GM23338 (cell line): Measurements from ENCODE around the gene CERS5. TPM values are rescaled to one million over a fixed set of nuclear protein-coding genes. Genes with fewer than 3 reads are reported as not detected.

Experiments used
- ATAC-seq: fragments of 200-7000 bp; cut with Tn5 transposase; 3 replicates; pipeline ENCODE4 v1.9.1; 2020
- DNase-seq: peaks from one replicate; pipeline ENCODE4 v3.0.0-alpha.2; 2015; ENCODE audit warnings: low spot score
- H2AFZ ChIP-seq: fragments of 200-600 bp; sonication (generic); 2 replicates; pipeline ENCODE4 v1.8.0; 2016; ENCODE audit warnings: antibody characterized with exemption, mild to moderate bottlenecking, moderate library complexity
- H3F3A ChIP-seq: fragments of 200-600 bp; sonication (generic); replicated peaks from 2 replicates; pipeline ENCODE4 v1.8.0; 2017; ENCODE audit warnings: antibody characterized with exemption, mixed run types, low read depth
- H3K27ac ChIP-seq: fragments of 200-600 bp; sonication (generic); 2 replicates; pipeline ENCODE4 v1.6.1; 2016; ENCODE audit warnings: low read depth
- H3K27me3 ChIP-seq: fragments of 200-600 bp; sonication (generic); 2 replicates; pipeline ENCODE4 v1.8.0; 2016; ENCODE audit warnings: mild to moderate bottlenecking, mixed run types, moderate library complexity; ENCODE audit not compliant: insufficient read depth
- H3K36me3 ChIP-seq: fragments of 200-600 bp; sonication (generic); 2 replicates; pipeline ENCODE4 v1.8.0; 2016; ENCODE audit warnings: mild to moderate bottlenecking; ENCODE audit not compliant: insufficient read depth
- H3K4me1 ChIP-seq: fragments of 200-600 bp; sonication (generic); 2 replicates; pipeline ENCODE4 v1.8.0; 2016; ENCODE audit warnings: mild to moderate bottlenecking, moderate library complexity; ENCODE audit not compliant: insufficient read depth
- H3K4me2 ChIP-seq: fragments of 200-600 bp; sonication (generic); 2 replicates; pipeline ENCODE4 v1.7.1; 2017; ENCODE audit warnings: mixed run types
- H3K4me3 ChIP-seq: fragments of 200-600 bp; sonication (generic); 2 replicates; pipeline ENCODE4 v1.6.1; 2016; ENCODE audit warnings: mixed run types
- H3K79me2 ChIP-seq: fragments of 200-600 bp; sonication (generic); replicated peaks from 2 replicates; pipeline ENCODE4 v1.8.0; 2017; ENCODE audit warnings: mild to moderate bottlenecking; ENCODE audit not compliant: insufficient read depth
- H3K9me2 ChIP-seq: fragments of 200-600 bp; sonication (generic); 2 replicates; pipeline ENCODE4 v1.8.0; 2017; ENCODE audit not compliant: insufficient read depth
- H4K20me1 ChIP-seq: fragments of 200-600 bp; sonication (generic); replicated peaks from 2 replicates; pipeline ENCODE4 v1.8.0; 2017; ENCODE audit warnings: mild to moderate bottlenecking; ENCODE audit not compliant: insufficient read depth
- H3K27ac Mint-ChIP-seq: 2 replicates; pipeline ENCODE4 v1.8.0; 2020; ENCODE audit warnings: inconsistent platforms, mild to moderate bottlenecking, moderate library complexity, mixed read lengths
- H3K27me3 Mint-ChIP-seq: 3 replicates; pipeline ENCODE4 v1.8.0; 2022; ENCODE audit warnings: low read depth, mild to moderate bottlenecking, moderate library complexity, mixed read lengths, inconsistent platforms; ENCODE audit not compliant: insufficient read depth, poor library complexity
- H3K36me3 Mint-ChIP-seq: 3 replicates; pipeline ENCODE4 v1.8.0; 2021; ENCODE audit warnings: low read depth, mild to moderate bottlenecking, inconsistent platforms, moderate library complexity, mixed read lengths
- H3K4me1 Mint-ChIP-seq: 3 replicates; pipeline ENCODE4 v1.8.0; 2020; ENCODE audit warnings: mild to moderate bottlenecking, inconsistent platforms, mixed read lengths
- H3K4me3 Mint-ChIP-seq: 3 replicates; pipeline ENCODE4 v1.8.0; 2021; ENCODE audit warnings: moderate library complexity, mild to moderate bottlenecking, inconsistent platforms, mixed read lengths
- H3K9me3 Mint-ChIP-seq: 3 replicates; pipeline ENCODE4 v1.8.0; 2020; ENCODE audit warnings: moderate library complexity, mild to moderate bottlenecking, inconsistent platforms, mixed read lengths
- CREB1 ChIP-seq: fragments of 250-450 bp; sonication (Bioruptor Pico); IDR thresholded peaks from 2 replicates; pipeline ENCODE4 v1.5.0; 2020; ENCODE audit warnings: low read depth, mild to moderate bottlenecking, moderate library complexity
- ETS1 ChIP-seq: IDR thresholded peaks from 2 replicates; pipeline ENCODE4 v1.6.1; 2016; ENCODE audit warnings: antibody characterized with exemption
- EZH2 ChIP-seq: fragments of 200-600 bp; sonication (generic); IDR thresholded peaks from one replicate; pipeline ENCODE4 v1.8.0; 2017; ENCODE audit warnings: antibody characterized with exemption, mild to moderate bottlenecking, low read depth; ENCODE audit not compliant: unreplicated experiment
- EZH2phosphoT487 ChIP-seq: fragments of 200-600 bp; sonication (generic); IDR thresholded peaks from one replicate; pipeline ENCODE4 v1.8.1; 2018; ENCODE audit warnings: antibody characterized with exemption; ENCODE audit not compliant: unreplicated experiment
- JUNB ChIP-seq: IDR thresholded peaks from one replicate; pipeline ENCODE4 v1.6.1; 2016; ENCODE audit warnings: antibody characterized with exemption; ENCODE audit not compliant: unreplicated experiment
- NANOG ChIP-seq: IDR thresholded peaks from 2 replicates; pipeline ENCODE4 v1.6.1; 2016; ENCODE audit warnings: antibody characterized with exemption, borderline replicate concordance
- POLR2AphosphoS5 ChIP-seq: IDR thresholded peaks from 2 replicates; pipeline ENCODE4 v1.6.1; 2016; ENCODE audit warnings: antibody characterized with exemption, low read depth
- REST ChIP-seq: IDR thresholded peaks from one replicate; pipeline ENCODE4 v1.6.1; 2018; ENCODE audit warnings: antibody characterized with exemption; ENCODE audit not compliant: unreplicated experiment
- STAT1 ChIP-seq: IDR thresholded peaks from one replicate; pipeline ENCODE4 v1.6.1; 2016; ENCODE audit warnings: antibody characterized with exemption; ENCODE audit not compliant: unreplicated experiment
- ZNF114 ChIP-seq: fragments of 250-450 bp; sonication (Bioruptor Pico); IDR thresholded peaks from 2 replicates; pipeline ENCODE4 v1.5.0; 2020; ENCODE audit warnings: mild to moderate bottlenecking, moderate library complexity
- ZNF331 ChIP-seq: fragments of 250-450 bp; sonication (Bioruptor Pico); IDR thresholded peaks from 2 replicates; pipeline ENCODE4 v1.5.0; 2020; ENCODE audit warnings: low read depth, mild to moderate bottlenecking, moderate library complexity
- ZNF462 ChIP-seq: fragments of 250-450 bp; sonication (Bioruptor Pico); IDR thresholded peaks from 2 replicates; pipeline ENCODE4 v1.5.0; 2020; ENCODE audit warnings: mild to moderate bottlenecking, moderate library complexity
- polyA plus RNA-seq: library from polyadenylated mRNA; unstranded; fragments of >200 nt; fragmentation: Nextera tagmentation; extraction: Ambion mirVana; gene quantifications from 2 replicates; pipeline ENCODE4 v1.2.1, GENCODE V29; 2016
- total RNA-seq: library from RNA; depleted of rRNA; stranded (reverse); fragments of >200 nt; shearing (Covaris generic); gene quantifications from 2 replicates; pipeline ENCODE4 v1.2.3, GENCODE V29; 2014
- TF ChIP-seq, protein P1 (sequence below), 2 experiments: fragments of 200-600 bp in 1 of 2; sonication (generic) in 1 of 2; conservative IDR thresholded peaks; 2 replicates each; pipeline versions ENCODE4 v1.5.1 to v1.6.1; 2016 to 2017; ENCODE audit warnings: antibody characterized with exemption in 2 of 2, low read depth in 2 of 2, mild to moderate bottlenecking in 2 of 2, moderate library complexity in 1 of 2

CERS5 gene
- total and polyA plus RNA-seq, 2 experiments from 2014 or later = 42.7 to 56.5 TPM

DNA sequence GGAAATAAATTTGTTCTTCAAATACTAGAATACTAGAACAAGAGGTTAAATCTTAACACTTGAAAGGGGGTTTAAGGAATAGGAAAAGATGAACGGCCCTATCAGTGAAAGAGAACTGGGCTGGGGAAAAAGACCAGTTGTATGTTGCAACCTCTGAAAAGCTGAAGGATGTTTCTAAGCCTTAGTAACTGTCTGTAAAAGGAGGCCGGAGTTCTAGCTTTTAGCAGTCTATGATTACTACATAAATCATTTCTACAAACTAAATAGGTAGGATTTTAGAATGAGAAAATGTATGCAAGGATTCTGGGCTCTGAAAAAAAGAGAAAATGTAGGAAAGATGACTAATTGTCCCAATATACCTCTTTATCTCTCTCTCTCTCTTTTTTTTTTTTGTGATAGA lies 4.9 kb downstream of the CERS5 start:
- Mint-ChIP-seq H3K27me3 (peaks cover 2% of the 10 kb centered on the region), H3K4me1 (peaks cover 15% of the 10 kb centered on the region)
- no peak overlapping the region for H3K27ac ChIP-seq

More for the DNA sequence above, 4.9 kb downstream of the CERS5 start:
- H3K9me3 Mint-ChIP-seq = no peaks in the 10 kb centered on the region
- Histone ChIP-seq H3K9me2 (no peaks in the 10 kb centered on the region), H3K4me3 (no peak overlapping the region), H3K27me3 (no peaks in the 10 kb centered on the region), H3K4me1 (peaks cover 18% of the 10 kb centered on the region; the same call in 1 of the 2 replicates), H3K79me2 (peaks cover 94% of the 10 kb centered on the region), H2AFZ (no peak overlapping the region), H3F3A (peaks cover 15% of the 10 kb centered on the region), H3K36me3 (no peaks in the 10 kb centered on the region), H3K4me2 (no peak overlapping the region), H4K20me1 (peaks cover 25% of the 10 kb centered on the region)
- TF ChIP-seq ETS1 (no peak), ZNF462 (CRISPR knock-in tag) (no peak), CREB1 (CRISPR knock-in tag) (no peak), JUNB (no peak), STAT1 (no peak), REST (no peak), ZNF114 (CRISPR knock-in tag) (no peak), POLR2AphosphoS5 (no peak), ZNF331 (CRISPR knock-in tag) (no peak), EZH2 (no peak), EZH2phosphoT487 (no peak), NANOG (no peak)
- TF ChIP-seq, protein P1, sequence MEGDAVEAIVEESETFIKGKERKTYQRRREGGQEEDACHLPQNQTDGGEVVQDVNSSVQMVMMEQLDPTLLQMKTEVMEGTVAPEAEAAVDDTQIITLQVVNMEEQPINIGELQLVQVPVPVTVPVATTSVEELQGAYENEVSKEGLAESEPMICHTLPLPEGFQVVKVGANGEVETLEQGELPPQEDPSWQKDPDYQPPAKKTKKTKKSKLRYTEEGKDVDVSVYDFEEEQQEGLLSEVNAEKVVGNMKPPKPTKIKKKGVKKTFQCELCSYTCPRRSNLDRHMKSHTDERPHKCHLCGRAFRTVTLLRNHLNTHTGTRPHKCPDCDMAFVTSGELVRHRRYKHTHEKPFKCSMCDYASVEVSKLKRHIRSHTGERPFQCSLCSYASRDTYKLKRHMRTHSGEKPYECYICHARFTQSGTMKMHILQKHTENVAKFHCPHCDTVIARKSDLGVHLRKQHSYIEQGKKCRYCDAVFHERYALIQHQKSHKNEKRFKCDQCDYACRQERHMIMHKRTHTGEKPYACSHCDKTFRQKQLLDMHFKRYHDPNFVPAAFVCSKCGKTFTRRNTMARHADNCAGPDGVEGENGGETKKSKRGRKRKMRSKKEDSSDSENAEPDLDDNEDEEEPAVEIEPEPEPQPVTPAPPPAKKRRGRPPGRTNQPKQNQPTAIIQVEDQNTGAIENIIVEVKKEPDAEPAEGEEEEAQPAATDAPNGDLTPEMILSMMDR (conservative IDR thresholded peaks at IDR 0.05; ENCODE audit: low read depth in 2 of 2) = no peak
- H3K36me3 Mint-ChIP-seq = peaks cover 23% of the 10 kb centered on the region
- no peak for DNase-seq
- H3K27ac Mint-ChIP-seq = no peak overlapping the region
- H3K4me3 Mint-ChIP-seq = no peak overlapping the region
- ATAC-seq = no peak
